Measurements from ENCODE around the gene GPR137.

DNA sequence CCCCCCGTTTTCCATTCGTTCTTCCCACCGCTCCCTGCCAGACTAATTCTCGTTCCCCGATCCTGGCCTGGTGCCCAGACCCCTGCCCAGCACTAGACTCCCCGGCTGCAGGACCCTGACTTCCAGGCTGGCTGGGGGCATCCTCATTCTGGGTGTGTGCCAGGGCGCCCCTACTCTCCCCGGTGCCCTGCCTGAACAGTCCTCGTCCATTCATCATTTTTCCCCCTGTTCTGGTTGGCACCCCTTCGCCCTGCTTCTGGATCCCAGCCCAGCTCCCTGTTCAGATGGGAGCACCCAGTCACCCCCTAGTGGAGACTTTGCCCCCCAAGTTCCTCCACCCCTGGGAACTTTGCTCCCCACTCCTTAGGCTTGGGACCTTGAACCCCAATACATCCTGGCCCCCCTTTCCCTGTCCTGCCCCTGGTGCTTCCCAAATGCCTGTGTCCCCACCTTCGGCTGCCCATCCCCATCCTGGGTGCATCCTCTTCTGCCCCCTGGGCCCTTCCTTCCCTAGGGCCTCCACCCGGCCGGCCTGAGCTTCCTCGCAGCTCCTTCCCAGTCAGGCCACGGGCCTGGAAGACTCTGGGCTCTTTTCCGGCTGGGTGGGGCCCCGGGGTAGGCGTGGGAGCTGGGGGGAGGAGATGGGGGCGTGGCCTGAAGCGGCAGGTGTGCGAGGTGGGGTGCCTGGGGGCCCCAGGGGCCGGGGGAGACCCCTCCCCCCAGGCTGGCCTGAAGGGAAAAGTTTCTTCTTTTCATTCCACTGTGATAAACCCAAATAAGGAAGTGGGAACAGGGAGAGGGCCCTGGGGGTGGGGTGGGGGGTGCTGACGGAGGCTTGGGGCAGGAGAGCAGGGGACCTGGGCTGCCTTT, 33.4 kb upstream of the GPR137 start:
- TF ChIP-seq, protein P1, sequence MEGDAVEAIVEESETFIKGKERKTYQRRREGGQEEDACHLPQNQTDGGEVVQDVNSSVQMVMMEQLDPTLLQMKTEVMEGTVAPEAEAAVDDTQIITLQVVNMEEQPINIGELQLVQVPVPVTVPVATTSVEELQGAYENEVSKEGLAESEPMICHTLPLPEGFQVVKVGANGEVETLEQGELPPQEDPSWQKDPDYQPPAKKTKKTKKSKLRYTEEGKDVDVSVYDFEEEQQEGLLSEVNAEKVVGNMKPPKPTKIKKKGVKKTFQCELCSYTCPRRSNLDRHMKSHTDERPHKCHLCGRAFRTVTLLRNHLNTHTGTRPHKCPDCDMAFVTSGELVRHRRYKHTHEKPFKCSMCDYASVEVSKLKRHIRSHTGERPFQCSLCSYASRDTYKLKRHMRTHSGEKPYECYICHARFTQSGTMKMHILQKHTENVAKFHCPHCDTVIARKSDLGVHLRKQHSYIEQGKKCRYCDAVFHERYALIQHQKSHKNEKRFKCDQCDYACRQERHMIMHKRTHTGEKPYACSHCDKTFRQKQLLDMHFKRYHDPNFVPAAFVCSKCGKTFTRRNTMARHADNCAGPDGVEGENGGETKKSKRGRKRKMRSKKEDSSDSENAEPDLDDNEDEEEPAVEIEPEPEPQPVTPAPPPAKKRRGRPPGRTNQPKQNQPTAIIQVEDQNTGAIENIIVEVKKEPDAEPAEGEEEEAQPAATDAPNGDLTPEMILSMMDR (conservative IDR thresholded peaks at IDR 0.05; ENCODE audit: low read depth in 2 of 2) = peak; percentile 48 to 52
- TF ChIP-seq POLR2AphosphoS5 (IDR thresholded peaks at IDR 0.05; ENCODE audit: low read depth) (peak; percentile 64), JUNB (IDR thresholded peaks at IDR 0.05; ENCODE audit: unreplicated experiment) (no peak), EZH2 (IDR thresholded peaks at IDR 0.05; ENCODE audit: low read depth, unreplicated experiment) (no peak)
- TF ChIP-seq, protein P2, sequence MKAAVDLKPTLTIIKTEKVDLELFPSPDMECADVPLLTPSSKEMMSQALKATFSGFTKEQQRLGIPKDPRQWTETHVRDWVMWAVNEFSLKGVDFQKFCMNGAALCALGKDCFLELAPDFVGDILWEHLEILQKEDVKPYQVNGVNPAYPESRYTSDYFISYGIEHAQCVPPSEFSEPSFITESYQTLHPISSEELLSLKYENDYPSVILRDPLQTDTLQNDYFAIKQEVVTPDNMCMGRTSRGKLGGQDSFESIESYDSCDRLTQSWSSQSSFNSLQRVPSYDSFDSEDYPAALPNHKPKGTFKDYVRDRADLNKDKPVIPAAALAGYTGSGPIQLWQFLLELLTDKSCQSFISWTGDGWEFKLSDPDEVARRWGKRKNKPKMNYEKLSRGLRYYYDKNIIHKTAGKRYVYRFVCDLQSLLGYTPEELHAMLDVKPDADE (IDR thresholded peaks at IDR 0.05) = no peak

All from GM23338 (cell line).